ENCODE measurements around the gene ANKRD27.
"Not testable (repeated sequence)": the region's sequence is repeated elsewhere in the genome, so short reads cannot be mapped to it uniquely, and the experiment has no call there.

The ANKRD27 gene

DNA sequence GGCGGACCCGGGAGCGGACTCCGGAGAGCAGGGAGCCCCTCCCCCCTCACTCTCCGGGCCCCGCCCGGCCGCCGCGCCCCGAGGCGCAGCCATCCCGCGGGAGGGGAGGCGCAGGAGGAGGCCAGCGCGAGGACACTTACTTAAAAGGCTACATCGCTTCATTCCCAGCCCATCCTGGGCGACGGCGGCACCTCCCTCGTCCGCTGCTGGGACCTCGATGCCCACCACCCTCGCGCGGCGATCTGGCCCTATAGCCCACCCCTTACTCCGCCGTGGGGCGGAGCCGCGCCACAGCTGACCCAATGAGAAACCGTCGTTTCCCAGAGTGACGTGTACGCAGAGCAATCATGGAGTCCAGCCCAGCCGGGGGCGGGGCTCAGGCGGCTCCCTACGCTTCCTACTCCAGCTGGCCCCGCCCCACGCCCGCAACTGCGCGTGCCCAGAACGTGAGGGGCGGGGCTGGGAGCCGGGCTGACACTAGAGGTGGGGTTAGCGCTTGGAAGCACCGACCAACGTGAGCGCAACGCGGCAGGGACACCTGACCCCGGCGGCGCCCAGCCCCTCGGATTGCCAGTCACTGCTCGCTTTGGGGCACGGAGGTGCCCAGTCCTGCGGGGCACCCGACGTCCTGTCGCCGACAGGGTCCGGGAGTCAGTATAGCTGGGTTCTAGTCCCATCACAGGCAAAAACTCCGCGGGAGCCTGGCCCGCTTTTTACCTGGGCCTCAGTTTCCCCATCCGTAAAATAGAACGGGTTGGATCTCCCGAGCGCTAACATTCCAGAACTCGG lies at the start of gene ANKRD27:
Gene ANKRD27, minus strand, starts transcription at position 250 of the 789 bp plus-strand sequence. CDS start 16,165 bp downstream, outside the sequence.
- peak; percentile 93 to 97 (median 94) for DNase-seq (ENCODE audit: low read depth in 3 of 3)

DNA sequence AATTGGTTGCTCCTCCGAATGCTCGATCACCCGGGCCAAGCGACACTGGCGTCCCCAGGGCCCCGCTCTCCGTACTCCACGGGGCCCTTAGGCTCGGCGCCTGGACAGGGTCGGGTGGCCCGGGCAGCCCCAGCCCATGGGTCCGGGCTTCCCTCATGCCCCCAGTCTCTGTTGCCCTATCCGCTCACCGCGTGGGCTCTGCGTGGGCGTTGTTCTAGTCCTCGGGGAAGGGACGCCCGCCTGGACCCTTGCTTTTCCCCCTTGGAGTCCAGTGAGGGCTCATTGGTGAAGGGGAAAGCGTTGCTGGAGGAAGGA lies 45.9 kb upstream of the ANKRD27 start:
- no peak for DNase-seq (ENCODE audit: low read depth in 3 of 3)

DNA sequence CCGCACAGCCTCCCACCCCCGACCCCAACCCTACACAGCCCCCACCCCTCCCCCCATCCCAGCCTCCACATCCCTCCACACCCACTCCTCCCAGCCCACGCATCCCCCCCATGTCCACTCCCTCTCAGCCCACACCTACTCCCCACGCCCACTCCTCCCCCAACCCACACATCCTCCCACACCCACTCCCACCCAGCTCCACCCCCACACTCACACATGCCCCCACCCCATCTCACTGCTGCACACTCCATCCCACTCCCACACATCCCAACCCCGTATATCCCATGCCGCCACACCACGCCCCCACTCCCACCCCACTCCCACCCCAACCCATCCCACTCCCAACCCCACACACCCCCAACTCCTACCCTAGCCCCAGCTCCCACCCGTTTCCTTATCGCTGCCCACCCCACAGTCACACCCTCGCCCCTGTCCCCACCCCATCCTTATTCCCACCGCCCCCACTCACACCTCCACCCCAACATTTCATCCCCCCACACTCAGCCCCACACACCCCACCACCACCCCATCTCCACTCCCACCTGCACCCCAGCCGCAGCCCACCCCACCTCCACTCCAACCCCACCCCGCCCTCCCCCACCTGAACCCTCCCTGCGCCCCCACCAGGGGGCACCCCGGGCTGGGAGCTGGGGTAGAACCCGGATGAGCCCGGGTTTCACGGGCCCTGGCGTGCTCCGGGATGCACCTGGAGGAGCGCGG lies 45.4 kb upstream of the ANKRD27 start:
- no peak for DNase-seq (ENCODE audit: low read depth in 3 of 3)

DNA sequence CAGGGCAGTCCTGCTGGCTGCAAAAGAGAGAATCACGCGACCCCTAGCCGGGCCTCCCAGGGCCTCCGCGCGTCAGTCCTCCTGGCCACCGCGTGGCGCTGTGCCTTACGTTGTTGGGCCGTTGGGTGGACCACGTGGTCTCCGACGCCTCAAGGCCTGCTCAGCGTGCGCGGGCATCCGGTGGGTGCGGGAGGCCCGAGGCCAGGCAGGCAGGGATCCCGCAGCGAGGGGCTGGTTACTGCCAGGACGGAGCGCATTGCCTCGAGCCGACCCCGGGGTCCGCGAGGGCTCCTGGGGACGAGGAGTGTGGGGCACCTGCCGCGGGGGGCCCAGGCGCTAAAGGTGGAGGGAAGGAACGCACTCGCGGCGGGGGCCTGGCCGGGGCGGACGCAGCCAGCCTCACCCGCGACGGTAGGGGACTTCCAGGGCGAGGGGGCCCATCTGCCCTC lies 44.7 kb upstream of the ANKRD27 start, which contains the start of gene TDRD12:
Gene TDRD12, plus strand, starts transcription at position 157 of the 449 bp plus-strand sequence. CDS start 306 bp downstream, outside the sequence.
- no peak for DNase-seq (ENCODE audit: low read depth in 3 of 3)

GRCh38 chr19:32718286-32718685 lies 43.3 kb upstream of the ANKRD27 start:
- DNase-seq (ENCODE audit: low read depth in 3 of 3): no peak

DNA sequence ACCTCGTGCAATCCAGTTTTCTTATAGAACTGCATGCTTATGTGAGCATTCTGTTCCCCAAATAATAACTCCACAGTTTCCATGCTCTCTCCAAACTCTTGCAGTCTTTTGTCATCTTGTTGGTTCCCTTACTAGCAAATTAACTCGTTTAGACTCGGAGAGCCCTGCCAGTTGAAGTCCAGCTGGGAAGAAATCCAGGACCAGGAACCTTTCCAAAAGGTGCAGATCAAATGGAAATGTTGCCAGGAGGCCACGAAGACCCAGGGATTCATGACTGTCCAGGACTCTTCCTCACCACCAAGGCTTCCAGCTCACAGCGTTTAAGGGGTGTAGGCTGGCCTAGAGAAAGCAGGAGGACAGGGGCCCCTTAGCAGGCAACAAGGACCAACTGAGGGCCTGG lies 42.5 kb upstream of the ANKRD27 start:
- no peak for DNase-seq (ENCODE audit: low read depth in 3 of 3)

DNA sequence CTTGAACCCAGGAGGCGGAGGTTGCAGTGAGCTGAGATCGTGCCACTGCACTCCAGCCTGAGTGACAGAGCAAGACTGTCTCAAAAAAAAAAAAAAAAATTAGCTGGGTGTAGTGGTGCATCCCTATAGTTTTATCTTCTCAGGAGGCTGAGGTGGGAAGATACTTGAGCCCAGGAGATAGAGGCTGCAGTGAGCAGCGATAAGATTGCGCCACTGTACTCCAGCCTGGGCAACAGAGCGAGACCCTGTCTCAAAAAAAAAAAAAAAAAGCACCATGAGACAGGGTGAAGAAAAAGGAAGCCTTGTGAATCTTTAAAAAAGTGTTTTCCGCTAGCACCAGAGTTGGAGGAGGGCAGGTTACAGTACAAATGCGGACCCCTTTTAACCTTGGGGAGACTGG lies 41.2 kb upstream of the ANKRD27 start:
- not testable (repeated sequence) for DNase-seq (ENCODE audit: low read depth in 3 of 3)

GRCh38 chr19:32711747-32712146 lies 36.8 kb upstream of the ANKRD27 start:
- no peak for DNase-seq (ENCODE audit: low read depth in 3 of 3)

- DNase-seq (ENCODE audit: low read depth in 3 of 3): no peak
Observed at GRCh38 chr19:32709032-32709431, 34.1 kb upstream of the ANKRD27 start.

DNA sequence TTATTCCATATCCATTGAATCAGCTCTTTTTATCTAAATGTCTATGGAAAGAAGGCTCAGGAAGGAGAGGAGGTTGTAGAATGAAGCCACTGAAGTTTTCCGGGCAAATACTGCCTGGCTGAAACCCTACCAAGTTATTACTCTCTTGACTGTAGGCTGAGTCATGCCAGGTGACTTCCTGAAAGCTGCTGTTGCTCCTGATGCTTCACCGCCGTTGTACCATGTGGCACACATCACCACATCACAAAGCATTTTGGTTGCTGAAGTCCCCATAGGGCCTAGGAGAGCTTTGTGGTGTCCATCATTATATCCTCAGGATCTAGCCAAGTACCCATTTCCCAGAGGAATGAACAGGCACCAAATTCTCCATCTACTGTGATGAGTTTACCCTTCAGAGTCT lies 33.5 kb upstream of the ANKRD27 start:
- no peak for DNase-seq (ENCODE audit: low read depth in 3 of 3)

GRCh38 chr19:32704006-32704405 lies 29.0 kb upstream of the ANKRD27 start:
- not testable (repeated sequence) for DNase-seq (ENCODE audit: low read depth in 3 of 3)

DNA sequence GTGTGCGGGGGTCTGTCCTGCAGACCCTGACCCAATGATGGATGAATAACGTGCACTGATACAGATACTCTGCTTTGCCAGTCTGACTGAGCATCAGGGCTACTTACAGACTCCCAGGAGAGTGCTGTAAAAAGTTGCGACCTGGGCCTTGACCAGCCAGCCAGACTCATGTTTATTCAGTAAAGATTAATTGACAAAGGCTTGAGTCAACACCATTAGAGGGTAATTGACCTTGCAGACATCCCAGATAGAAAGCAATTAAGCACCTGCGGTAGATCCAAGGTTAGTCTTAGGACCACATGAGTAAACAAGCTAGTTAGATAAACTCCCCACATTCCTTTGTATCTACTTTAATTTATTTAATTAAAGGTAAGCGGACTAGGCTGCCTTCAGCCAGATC lies 27.0 kb upstream of the ANKRD27 start:
- DNase-seq (ENCODE audit: low read depth in 3 of 3): no peak

- not testable (repeated sequence) for DNase-seq (ENCODE audit: low read depth in 3 of 3)
Observed at GRCh38 chr19:32700129-32700528, 25.1 kb upstream of the ANKRD27 start.

- DNase-seq (ENCODE audit: low read depth in 3 of 3): not testable (repeated sequence)
Observed at GRCh38 chr19:32696771-32697170, 21.8 kb upstream of the ANKRD27 start.

- not testable (repeated sequence) for DNase-seq (ENCODE audit: low read depth in 3 of 3)
Observed at GRCh38 chr19:32695506-32695905, 20.5 kb upstream of the ANKRD27 start.

- DNase-seq (ENCODE audit: low read depth in 3 of 3): not testable (repeated sequence)
Observed at GRCh38 chr19:32694851-32695250, 19.9 kb upstream of the ANKRD27 start.

DNA sequence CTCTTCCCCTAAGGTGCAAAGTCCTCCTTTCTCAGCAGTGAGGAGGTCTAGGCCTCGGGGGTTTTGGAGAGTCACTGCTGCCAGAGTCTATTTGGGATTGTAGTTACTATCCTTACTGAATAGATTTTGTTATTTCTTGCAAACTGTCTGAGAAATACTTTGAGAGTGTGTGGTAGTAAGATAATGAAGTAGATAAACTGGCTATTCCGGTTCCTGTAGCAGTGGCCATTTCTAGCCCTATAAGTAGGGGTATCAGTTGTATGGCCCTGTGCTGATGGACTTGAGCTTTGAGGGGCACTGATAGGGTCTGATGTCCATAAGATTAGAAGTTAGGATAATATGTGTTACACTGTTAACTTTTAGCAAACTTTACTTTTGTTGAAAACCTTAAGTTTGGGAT lies 19.3 kb upstream of the ANKRD27 start:
- not testable (repeated sequence) for DNase-seq (ENCODE audit: low read depth in 3 of 3)

DNA sequence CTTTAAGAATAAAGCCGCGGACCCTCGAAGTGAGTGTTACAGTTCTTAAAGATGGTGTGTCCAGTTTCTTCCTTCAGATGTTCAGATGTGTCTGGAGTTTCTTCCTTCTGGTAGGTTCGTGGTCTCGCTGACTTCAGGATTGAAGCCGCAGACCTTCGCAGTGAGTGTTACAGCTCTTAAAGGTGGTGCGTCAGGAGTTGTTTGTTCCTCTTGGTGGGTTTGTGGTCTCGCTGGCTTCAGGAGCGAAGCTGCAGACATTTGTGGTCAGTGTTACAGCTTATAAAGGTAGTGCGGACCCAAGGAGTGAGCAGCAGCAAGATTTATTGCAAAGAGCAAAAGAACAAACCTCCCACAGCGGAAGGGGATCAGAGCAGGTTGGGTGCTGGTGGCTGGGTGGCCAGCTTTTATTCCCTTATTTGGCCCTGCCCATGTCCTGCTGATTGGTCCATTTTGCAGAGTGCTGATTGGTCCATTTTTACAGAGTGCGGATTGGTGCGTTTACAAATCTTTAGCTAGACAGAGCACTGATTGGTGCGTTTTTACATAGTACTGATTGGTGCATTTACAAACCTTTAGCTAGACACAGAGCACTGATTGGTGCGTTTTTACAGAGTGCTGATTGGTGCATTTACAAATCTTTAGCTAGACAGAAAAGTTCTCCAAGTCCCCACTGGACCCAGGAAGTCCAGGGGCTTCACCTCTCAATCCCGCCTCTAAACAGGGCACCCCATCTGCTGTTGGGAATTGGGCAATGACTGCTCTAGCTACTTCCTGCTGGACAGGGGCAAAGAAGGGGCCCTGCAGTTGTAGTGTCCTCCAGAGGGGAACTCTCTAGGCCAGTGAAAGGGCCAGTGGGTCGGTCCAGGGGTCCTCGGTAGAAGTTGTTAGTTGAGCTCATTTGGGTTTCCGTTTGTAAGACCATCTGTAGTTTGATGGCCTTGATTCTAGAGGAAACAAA lies 18.4 kb upstream of the ANKRD27 start:
- peak in 1 of 3 experiments; percentile 34 for DNase-seq (ENCODE audit: low read depth in 3 of 3)

GRCh38 chr19:32692727-32693061 lies 17.7 kb upstream of the ANKRD27 start:
- DNase-seq (ENCODE audit: low read depth in 3 of 3): no peak

GRCh38 chr19:32691952-32692726 lies 17.2 kb upstream of the ANKRD27 start:
- peak; percentile 18 to 51 (median 43) for DNase-seq (ENCODE audit: low read depth in 3 of 3)
